K562 (cell line): Measurements from ENCODE around the gene EML1. TPM values are rescaled to one million over a fixed set of nuclear protein-coding genes. Genes with fewer than 3 reads are reported as not detected.
A peak's percentile ranks its signal among the peaks of the same experiment; 100 is the strongest.

Experiments
- CBFA2T3 ChIP-seq: fragments of 450-650 bp; IDR thresholded peaks from 2 replicates; pipeline ENCODE4 v1.6.1; 2017
- E2F6 ChIP-seq, 2 experiments: IDR thresholded peaks; 2 replicates each; pipeline ENCODE4 v1.6.1; 2011; ENCODE audit warnings: borderline replicate concordance in 1 of 2, control low read depth in 1 of 2, low read depth in 1 of 2, low read length in 1 of 2, mild to moderate bottlenecking in 1 of 2, mixed read lengths in 1 of 2, moderate library complexity in 1 of 2; ENCODE audit not compliant: insufficient read depth in 1 of 2, insufficient read length in 1 of 2, poor library complexity in 1 of 2, severe bottlenecking in 1 of 2; ENCODE audit errors: extremely low read depth in 1 of 2
- ETV6 ChIP-seq, 3 experiments: fragments of 150-350 bp in 1 of 3; sonication (generic) in 1 of 3; formaldehyde crosslinking in 1 of 3; IDR thresholded peaks; 2 replicates each; pipeline versions ENCODE4 v1.6.1 to v1.8.0; 2014 to 2022; ENCODE audit warnings: borderline replicate concordance in 2 of 3, low read depth in 2 of 3, antibody characterized with exemption in 1 of 3, low read length in 1 of 3, mild to moderate bottlenecking in 1 of 3, missing genetic modification reagents in 1 of 3
- FOXM1 ChIP-seq, 2 experiments: fragments of 450-650 bp in 1 of 2; sonication (generic) in 1 of 2; formaldehyde crosslinking in 1 of 2; IDR thresholded peaks; 2 replicates each; pipeline versions ENCODE4 v1.6.1 to v1.9.0; 2017 to 2022; ENCODE audit warnings: low read depth in 2 of 2, mild to moderate bottlenecking in 2 of 2, missing genetic modification reagents in 1 of 2, moderate library complexity in 1 of 2
- GABPB2 ChIP-seq: fragments of 250-450 bp; sonication (Bioruptor Pico); conservative IDR thresholded peaks from 2 replicates; pipeline ENCODE4 v1.5.1; 2021; ENCODE audit warnings: mild to moderate bottlenecking
- HCFC1 ChIP-seq: IDR thresholded peaks from 2 replicates; pipeline ENCODE4 v1.6.1; 2012; ENCODE audit warnings: low read depth, low read length, improper control_type of control experiment
- KDM5B ChIP-seq: fragments of 200-600 bp; sonication (generic); IDR thresholded peaks from 2 replicates; pipeline ENCODE4 v1.6.1; 2012; ENCODE audit warnings: low read depth, mild to moderate bottlenecking, moderate library complexity, low read length, control low read depth, inconsistent platforms; ENCODE audit not compliant: insufficient replicate concordance
- MAZ ChIP-seq, 2 experiments: fragments of 450-650 bp in 1 of 2; sonication (generic) in 1 of 2; formaldehyde crosslinking; IDR thresholded peaks in 1 of 2; conservative IDR thresholded peaks in 1 of 2; 2 replicates each; pipeline versions ENCODE4 v1.4.0 to v1.5.0; 2020; ENCODE audit warnings: mild to moderate bottlenecking in 1 of 2, missing genetic modification reagents in 1 of 2
- NCOA6 ChIP-seq: fragments of 450-650 bp; IDR thresholded peaks from 2 replicates; pipeline ENCODE4 v1.6.1; 2017; ENCODE audit warnings: mild to moderate bottlenecking
- NONO ChIP-seq, 2 experiments: fragments of 200-400 bp in 1 of 2; fragments of 450-650 bp in 1 of 2; formaldehyde crosslinking in 1 of 2; IDR thresholded peaks; 2 replicates each; pipeline ENCODE4 v1.6.1; 2017; ENCODE audit warnings: low read depth in 2 of 2, mild to moderate bottlenecking in 2 of 2, moderate library complexity in 2 of 2, low read length in 1 of 2
- POLR2A ChIP-seq: fragments of 450-650 bp; conservative IDR thresholded peaks from 2 replicates; pipeline ENCODE4 v1.6.1; 2016
- RBFOX2 ChIP-seq: fragments of 200-400 bp; formaldehyde crosslinking; IDR thresholded peaks from 2 replicates; pipeline ENCODE4 v1.6.1; 2017; ENCODE audit warnings: low read depth, mild to moderate bottlenecking, low read length, moderate library complexity
- RBM15 ChIP-seq: fragments of 200-400 bp; formaldehyde crosslinking; IDR thresholded peaks from 2 replicates; pipeline ENCODE4 v1.6.1; 2018; ENCODE audit warnings: mild to moderate bottlenecking, low read length, moderate library complexity; ENCODE audit not compliant: insufficient read depth
- RNF2 ChIP-seq: sonication (generic); IDR thresholded peaks from 2 replicates; pipeline ENCODE4 v1.6.1; 2016
- TAF1 ChIP-seq: IDR thresholded peaks from 2 replicates; pipeline ENCODE4 v1.6.1; 2011; ENCODE audit warnings: mild to moderate bottlenecking, low read length, moderate library complexity; ENCODE audit not compliant: insufficient read depth, control insufficient read depth, severe bottlenecking; ENCODE audit errors: extremely low read depth
- ZBTB7A ChIP-seq: IDR thresholded peaks from 2 replicates; pipeline ENCODE4 v1.6.1; 2011; ENCODE audit warnings: low read depth, mild to moderate bottlenecking, low read length, moderate library complexity, borderline replicate concordance; ENCODE audit not compliant: control insufficient read depth
- ZKSCAN8 ChIP-seq: fragments of 200-800 bp; sonication (Bioruptor generic); IDR thresholded peaks from 2 replicates; pipeline ENCODE4 v1.6.1; 2016; ENCODE audit warnings: missing genetic modification characterization, missing compliant biosample characterization
- ZNF197 ChIP-seq: fragments of 200-800 bp; sonication (Bioruptor generic); IDR thresholded peaks from 2 replicates; pipeline ENCODE4 v1.6.1; 2016; ENCODE audit warnings: low read depth, missing genetic modification characterization, missing compliant biosample characterization
- ZNF717 ChIP-seq: fragments of 250-450 bp; sonication (Bioruptor Pico); IDR thresholded peaks from 2 replicates; pipeline ENCODE4 v1.5.0; 2021
- ZNF766 ChIP-seq: fragments of 200-800 bp; sonication (Bioruptor generic); conservative IDR thresholded peaks from 2 replicates; pipeline ENCODE4 v1.6.1; 2016; ENCODE audit warnings: missing genetic modification characterization, missing compliant biosample characterization
- polyA plus RNA-seq, 8 experiments: library from polyadenylated mRNA; depleted of rRNA in 4 of 8; stranded (reverse) in 5 of 8; unstranded in 3 of 8; fragments of >200 nt; fragmentation: Nextera tagmentation in 2 of 8; fragmentation: Illumina TruSeq in 1 of 8; extraction: Ambion mirVana in 2 of 8; extraction: Trizol in 1 of 8; gene quantifications; 2 replicates each; pipeline versions ENCODE4 v1.2.1 to v1.2.3, GENCODE V29; 2011 to 2014; ENCODE audit warnings: inconsistent platforms in 1 of 8, missing spikeins in 1 of 8
- total RNA-seq, 7 experiments: library from RNA; depleted of rRNA in 6 of 7; stranded (reverse); fragments of >200 nt in 6 of 7; fragmentation: Illumina TruSeq in 2 of 7; extraction: Trizol in 2 of 7; gene quantifications; 2 replicates each; pipeline versions ENCODE4 v1.2.1 to v1.2.3, GENCODE V29; 2011 to 2021; ENCODE audit warnings: low replicate concordance in 1 of 7
- TF ChIP-seq, protein P1 (sequence below): sonication (generic); formaldehyde crosslinking; IDR thresholded peaks from 2 replicates; pipeline ENCODE4 v1.5.0; 2020; ENCODE audit warnings: missing genetic modification reagents
- TF ChIP-seq, protein P2 (sequence below): fragments of 450-650 bp; IDR thresholded peaks from 2 replicates; pipeline ENCODE4 v1.6.1; 2016

EML1 gene
- total and polyA plus RNA-seq, 9 of the 15 experiments (the other 6 are each of a cell fraction or from before 2014, with no cell fraction given), result 0.01 to 0.35 (median 0.07) TPM; not detected in 2

- TF ChIP-seq ZNF197, result peak; percentile 83; the same call in 1 of the 2 replicates
- peak; percentile 74 for TF ChIP-seq RBFOX2
- no peak for TF ChIP-seq GABPB2 (CRISPR knock-in tag)
- peak; percentile 30; the same call in 1 of the 2 replicates for TF ChIP-seq RNF2
- TF ChIP-seq POLR2A, result peak; percentile 62
- TF ChIP-seq, protein P1, sequence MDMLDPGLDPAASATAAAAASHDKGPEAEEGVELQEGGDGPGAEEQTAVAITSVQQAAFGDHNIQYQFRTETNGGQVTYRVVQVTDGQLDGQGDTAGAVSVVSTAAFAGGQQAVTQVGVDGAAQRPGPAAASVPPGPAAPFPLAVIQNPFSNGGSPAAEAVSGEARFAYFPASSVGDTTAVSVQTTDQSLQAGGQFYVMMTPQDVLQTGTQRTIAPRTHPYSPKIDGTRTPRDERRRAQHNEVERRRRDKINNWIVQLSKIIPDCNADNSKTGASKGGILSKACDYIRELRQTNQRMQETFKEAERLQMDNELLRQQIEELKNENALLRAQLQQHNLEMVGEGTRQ (CRISPR knock-in tag), result peak; percentile 40; the same call in 1 of the 2 replicates
- peak; percentile 45 for TF ChIP-seq ZBTB7A
- peak; percentile 83 for TF ChIP-seq ZNF766
- TF ChIP-seq KDM5B, result peak; percentile 36
- no peak for TF ChIP-seq HCFC1
- TF ChIP-seq NCOA6, result peak; percentile 62
- TF ChIP-seq MAZ (CRISPR knock-in tag; conservative IDR thresholded peaks at IDR 0.05 in 1 of 2, IDR thresholded peaks at IDR 0.05 in 1 of 2), result peak; percentile 43 to 46; a peak in 1 of 4 replicates
- TF ChIP-seq ZNF717 (CRISPR knock-in tag), result no peak
- no peak for TF ChIP-seq FOXM1 (IDR thresholded peaks at IDR 0.05; ENCODE audit: low read depth)
- TF ChIP-seq FOXM1 (CRISPR knock-in tag; IDR thresholded peaks at IDR 0.05; ENCODE audit: low read depth), result 0 out of 2 replicates have a peak, but pooled peaks have one; percentile 58
- peak; percentile 24 for TF ChIP-seq TAF1
- no peak for TF ChIP-seq CBFA2T3
- TF ChIP-seq RBM15, result no peak
- TF ChIP-seq E2F6 (IDR thresholded peaks at IDR 0.05; ENCODE audit: borderline replicate concordance in 1 of 2, extremely low read depth in 1 of 2, insufficient read depth in 1 of 2, insufficient read length in 1 of 2, low read depth in 1 of 2, low read length in 1 of 2, poor library complexity in 1 of 2, severe bottlenecking in 1 of 2), result peak; percentile 92 to 95
- TF ChIP-seq ZKSCAN8, result 0 out of 2 replicates have a peak, but pooled peaks have one; percentile 39
- TF ChIP-seq, protein P2, sequence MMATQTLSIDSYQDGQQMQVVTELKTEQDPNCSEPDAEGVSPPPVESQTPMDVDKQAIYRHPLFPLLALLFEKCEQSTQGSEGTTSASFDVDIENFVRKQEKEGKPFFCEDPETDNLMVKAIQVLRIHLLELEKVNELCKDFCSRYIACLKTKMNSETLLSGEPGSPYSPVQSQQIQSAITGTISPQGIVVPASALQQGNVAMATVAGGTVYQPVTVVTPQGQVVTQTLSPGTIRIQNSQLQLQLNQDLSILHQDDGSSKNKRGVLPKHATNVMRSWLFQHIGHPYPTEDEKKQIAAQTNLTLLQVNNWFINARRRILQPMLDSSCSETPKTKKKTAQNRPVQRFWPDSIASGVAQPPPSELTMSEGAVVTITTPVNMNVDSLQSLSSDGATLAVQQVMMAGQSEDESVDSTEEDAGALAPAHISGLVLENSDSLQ, result peak; percentile 29; the same call in 1 of the 2 replicates
- peak in 1 of 2 experiments; percentile 42; a peak in 1 of 4 replicates for TF ChIP-seq NONO (IDR thresholded peaks at IDR 0.05; ENCODE audit: low read depth in 2 of 2, low read length in 1 of 2)
- no peak for TF ChIP-seq ETV6 (IDR thresholded peaks at IDR 0.05; ENCODE audit: borderline replicate concordance in 1 of 2, low read depth in 2 of 2, low read length in 1 of 2)
- TF ChIP-seq ETV6 (CRISPR knock-in tag; IDR thresholded peaks at IDR 0.05; ENCODE audit: borderline replicate concordance), result 0 out of 2 replicates have a peak, but pooled peaks have one; percentile 26
Measured at GRCh38 chr14:99971087-99971940, 178.1 kb downstream of the EML1 start (continued).
